ENCODE results near the gene BACH1. TPM values are rescaled to one million over a fixed set of nuclear protein-coding genes. Genes with fewer than 3 reads are reported as not detected.

BACH1 gene
- total RNA-seq, 1 experiment from 2014 or later = 20.0 TPM

DNA sequence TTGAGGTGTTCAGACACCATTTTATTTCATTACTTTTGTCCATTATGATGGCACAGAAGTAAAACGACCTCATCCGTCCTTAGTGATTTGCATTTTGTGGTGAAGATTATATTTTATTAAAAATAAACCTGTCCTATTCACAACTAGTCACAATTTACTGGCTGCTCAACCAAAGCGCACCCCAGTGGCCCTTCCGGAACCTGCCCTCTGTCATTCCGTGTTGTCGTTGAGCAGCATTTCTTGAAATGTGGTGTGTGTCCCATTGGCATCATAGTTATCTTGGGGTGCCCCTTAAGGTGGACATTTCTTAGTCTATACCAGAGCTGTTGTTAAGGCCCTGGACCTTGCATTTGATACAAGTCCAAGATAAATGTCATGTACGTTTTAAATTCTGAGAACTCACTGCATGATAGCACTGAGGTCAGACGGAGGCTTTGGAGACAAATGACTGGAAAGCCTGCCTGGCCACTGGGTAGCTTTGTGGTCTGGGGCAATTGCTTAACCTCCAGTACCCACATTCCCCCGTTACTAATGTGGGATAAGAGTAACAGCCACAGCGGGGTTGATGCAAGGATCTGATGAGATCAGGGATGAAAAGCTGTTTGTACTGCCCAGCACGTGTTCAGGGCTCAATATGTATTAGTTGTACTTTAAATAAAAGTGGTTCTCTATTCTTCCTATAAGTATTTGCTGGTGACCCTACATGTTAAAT, 36.2 kb downstream of the BACH1 start:
- no TSS peak for BruUV-seq (replicated peaks)
- H3K36me3 ChIP-seq (ENCODE audit: control insufficient read depth, insufficient read depth, low read length) = no peaks in the 10 kb centered on the region
- CTCF ChIA-PET = no interaction called here
- no peak for DNase-seq (ENCODE audit: low read depth, low spot score)
- H3K9me3 ChIP-seq (ENCODE audit: control insufficient read depth, insufficient read depth, low read depth, low read length) = no peaks in the 10 kb centered on the region
- no peak overlapping the region for H3K27ac ChIP-seq (ENCODE audit: low read length)
- POLR2A ChIA-PET = no interaction called here
- in situ Hi-C loops (cut with HindIII; ENCODE audit: low pct_unique_long_range_greater_than_20kb, low sequenced_read_pairs) = no loop called here
- H3K27me3 ChIP-seq (ENCODE audit: control insufficient read depth, insufficient read depth, low read length) = no peaks in the 10 kb centered on the region
- TF ChIP-seq TCF7L2 (IDR thresholded peaks at IDR 0.05; ENCODE audit: low read depth, low read length) (no peak), POLR2AphosphoS5 (IDR thresholded peaks at IDR 0.05; ENCODE audit: low read depth, low read length) (no peak), SIN3A (IDR thresholded peaks at IDR 0.05; ENCODE audit: borderline replicate concordance, insufficient read depth, low read depth, low read length) (no peak)
- TF ChIP-seq, protein P1, sequence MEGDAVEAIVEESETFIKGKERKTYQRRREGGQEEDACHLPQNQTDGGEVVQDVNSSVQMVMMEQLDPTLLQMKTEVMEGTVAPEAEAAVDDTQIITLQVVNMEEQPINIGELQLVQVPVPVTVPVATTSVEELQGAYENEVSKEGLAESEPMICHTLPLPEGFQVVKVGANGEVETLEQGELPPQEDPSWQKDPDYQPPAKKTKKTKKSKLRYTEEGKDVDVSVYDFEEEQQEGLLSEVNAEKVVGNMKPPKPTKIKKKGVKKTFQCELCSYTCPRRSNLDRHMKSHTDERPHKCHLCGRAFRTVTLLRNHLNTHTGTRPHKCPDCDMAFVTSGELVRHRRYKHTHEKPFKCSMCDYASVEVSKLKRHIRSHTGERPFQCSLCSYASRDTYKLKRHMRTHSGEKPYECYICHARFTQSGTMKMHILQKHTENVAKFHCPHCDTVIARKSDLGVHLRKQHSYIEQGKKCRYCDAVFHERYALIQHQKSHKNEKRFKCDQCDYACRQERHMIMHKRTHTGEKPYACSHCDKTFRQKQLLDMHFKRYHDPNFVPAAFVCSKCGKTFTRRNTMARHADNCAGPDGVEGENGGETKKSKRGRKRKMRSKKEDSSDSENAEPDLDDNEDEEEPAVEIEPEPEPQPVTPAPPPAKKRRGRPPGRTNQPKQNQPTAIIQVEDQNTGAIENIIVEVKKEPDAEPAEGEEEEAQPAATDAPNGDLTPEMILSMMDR (IDR thresholded peaks at IDR 0.05) = no peak; the same call in 1 of the 2 replicates
- TF ChIP-seq, protein P2, sequence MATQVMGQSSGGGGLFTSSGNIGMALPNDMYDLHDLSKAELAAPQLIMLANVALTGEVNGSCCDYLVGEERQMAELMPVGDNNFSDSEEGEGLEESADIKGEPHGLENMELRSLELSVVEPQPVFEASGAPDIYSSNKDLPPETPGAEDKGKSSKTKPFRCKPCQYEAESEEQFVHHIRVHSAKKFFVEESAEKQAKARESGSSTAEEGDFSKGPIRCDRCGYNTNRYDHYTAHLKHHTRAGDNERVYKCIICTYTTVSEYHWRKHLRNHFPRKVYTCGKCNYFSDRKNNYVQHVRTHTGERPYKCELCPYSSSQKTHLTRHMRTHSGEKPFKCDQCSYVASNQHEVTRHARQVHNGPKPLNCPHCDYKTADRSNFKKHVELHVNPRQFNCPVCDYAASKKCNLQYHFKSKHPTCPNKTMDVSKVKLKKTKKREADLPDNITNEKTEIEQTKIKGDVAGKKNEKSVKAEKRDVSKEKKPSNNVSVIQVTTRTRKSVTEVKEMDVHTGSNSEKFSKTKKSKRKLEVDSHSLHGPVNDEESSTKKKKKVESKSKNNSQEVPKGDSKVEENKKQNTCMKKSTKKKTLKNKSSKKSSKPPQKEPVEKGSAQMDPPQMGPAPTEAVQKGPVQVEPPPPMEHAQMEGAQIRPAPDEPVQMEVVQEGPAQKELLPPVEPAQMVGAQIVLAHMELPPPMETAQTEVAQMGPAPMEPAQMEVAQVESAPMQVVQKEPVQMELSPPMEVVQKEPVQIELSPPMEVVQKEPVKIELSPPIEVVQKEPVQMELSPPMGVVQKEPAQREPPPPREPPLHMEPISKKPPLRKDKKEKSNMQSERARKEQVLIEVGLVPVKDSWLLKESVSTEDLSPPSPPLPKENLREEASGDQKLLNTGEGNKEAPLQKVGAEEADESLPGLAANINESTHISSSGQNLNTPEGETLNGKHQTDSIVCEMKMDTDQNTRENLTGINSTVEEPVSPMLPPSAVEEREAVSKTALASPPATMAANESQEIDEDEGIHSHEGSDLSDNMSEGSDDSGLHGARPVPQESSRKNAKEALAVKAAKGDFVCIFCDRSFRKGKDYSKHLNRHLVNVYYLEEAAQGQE (IDR thresholded peaks at IDR 0.05; ENCODE audit: insufficient read depth in 1 of 2, low read depth in 2 of 2, low read length in 1 of 2) = no peak
- no peak overlapping the region for H3K4me3 ChIP-seq (ENCODE audit: low read depth in 2 of 2, low read length in 2 of 2)
- intact Hi-C loops (cut with micrococcal nuclease; ENCODE audit: unreplicated experiment) = no loop called here
- no peaks in the 10 kb centered on the region for H3K4me1 ChIP-seq (ENCODE audit: control insufficient read depth, insufficient read depth, low read length)
- no peak for ATAC-seq

DNA sequence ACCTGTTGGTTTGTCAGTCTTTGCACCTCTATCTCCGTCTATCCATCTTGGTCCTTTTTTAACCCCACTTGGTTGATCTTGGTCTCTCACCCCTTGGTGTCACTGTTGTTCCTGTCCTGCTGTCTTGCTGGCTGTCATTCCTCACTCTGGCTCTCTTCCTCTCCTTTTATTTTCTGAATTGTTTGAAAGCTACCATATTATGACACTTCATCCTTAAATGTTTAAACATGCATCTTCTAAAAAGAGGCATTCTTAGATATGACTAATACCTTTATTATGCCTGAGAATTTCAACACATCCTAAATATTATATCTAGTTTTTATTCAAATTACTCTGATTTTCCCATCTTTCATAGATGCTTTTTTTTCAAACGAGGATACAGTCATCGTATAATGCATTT, 37.0 kb downstream of the BACH1 start:
- no peak for TF ChIP-seq TCF7L2 (IDR thresholded peaks at IDR 0.05; ENCODE audit: low read depth, low read length)
- TF ChIP-seq, protein P2 (IDR thresholded peaks at IDR 0.05; ENCODE audit: insufficient read depth in 1 of 2, low read depth in 2 of 2, low read length in 1 of 2) = no peak
- TF ChIP-seq, protein P1 (IDR thresholded peaks at IDR 0.05) = peak; percentile 17; the same call in 1 of the 2 replicates
- DNase-seq (ENCODE audit: low read depth, low spot score) = no peak
- Histone ChIP-seq H3K27me3 (ENCODE audit: control insufficient read depth, insufficient read depth, low read length) (no peaks in the 10 kb centered on the region), H3K27ac (ENCODE audit: low read length) (no peak overlapping the region), H3K4me1 (ENCODE audit: control insufficient read depth, insufficient read depth, low read length) (no peaks in the 10 kb centered on the region), H3K36me3 (ENCODE audit: control insufficient read depth, insufficient read depth, low read length) (no peaks in the 10 kb centered on the region; the same call in 1 of the 2 replicates), H3K4me3 (ENCODE audit: low read depth in 2 of 2, low read length in 2 of 2) (no peak overlapping the region), H3K9me3 (ENCODE audit: control insufficient read depth, insufficient read depth, low read depth, low read length) (no peaks in the 10 kb centered on the region)
- no peak for ATAC-seq
- BruUV-seq (replicated peaks) = no TSS peak
- ChIA-PET POLR2A (no interaction called here), CTCF (no interaction called here)
- in situ Hi-C loops (cut with HindIII; ENCODE audit: low pct_unique_long_range_greater_than_20kb, low sequenced_read_pairs) = no loop called here
- intact Hi-C loops (cut with micrococcal nuclease; ENCODE audit: unreplicated experiment) = no loop called here
